Cardiac fibroblast (primary cell): ENCODE results near the gene MTHFD2.

Source experiments
- DNase-seq, 2 donors: peaks; one replicate each; pipeline versions ENCODE4 v3.0.0 to v3.0.0-alpha.2; 2010; ENCODE audit warnings: low read depth in 2 of 2
- H3K4me3 ChIP-seq, 2 donors: replicated peaks in 1 of 2; 1 replicate in 1 of 2; 2 replicates in 1 of 2; pipeline ENCODE4 v1.5.1; 2011; ENCODE audit warnings: low read depth in 2 of 2, low read length in 2 of 2, mild to moderate bottlenecking in 2 of 2, moderate library complexity in 1 of 2
- TF ChIP-seq, protein P1 (sequence below): IDR thresholded peaks from one replicate; pipeline ENCODE4 v1.5.1; 2011; ENCODE audit warnings: low read depth, mild to moderate bottlenecking, low read length, inconsistent platforms

MTHFD2 gene

DNA sequence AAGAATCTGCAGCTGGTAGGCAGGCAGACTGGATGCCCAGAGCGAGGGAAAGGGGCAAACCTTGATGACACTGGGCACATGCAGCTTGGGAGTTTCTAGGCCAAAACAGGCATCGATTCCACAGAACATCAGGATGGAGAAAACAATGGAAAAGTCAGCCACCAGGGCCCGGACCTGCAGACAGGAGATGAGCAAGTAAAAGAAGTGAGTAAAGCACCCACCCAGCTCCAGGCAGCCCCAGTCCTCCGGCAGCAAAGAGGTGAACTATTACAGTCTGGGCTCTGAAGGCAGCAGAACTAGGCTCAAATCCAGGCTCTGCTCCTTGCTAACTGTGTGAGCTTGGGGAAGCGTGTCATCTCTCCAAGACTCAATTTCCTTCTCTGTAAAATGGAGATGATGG is 36.6 kb downstream of the MTHFD2 start:
- no peak overlapping the region for H3K4me3 ChIP-seq
- TF ChIP-seq, protein P1, sequence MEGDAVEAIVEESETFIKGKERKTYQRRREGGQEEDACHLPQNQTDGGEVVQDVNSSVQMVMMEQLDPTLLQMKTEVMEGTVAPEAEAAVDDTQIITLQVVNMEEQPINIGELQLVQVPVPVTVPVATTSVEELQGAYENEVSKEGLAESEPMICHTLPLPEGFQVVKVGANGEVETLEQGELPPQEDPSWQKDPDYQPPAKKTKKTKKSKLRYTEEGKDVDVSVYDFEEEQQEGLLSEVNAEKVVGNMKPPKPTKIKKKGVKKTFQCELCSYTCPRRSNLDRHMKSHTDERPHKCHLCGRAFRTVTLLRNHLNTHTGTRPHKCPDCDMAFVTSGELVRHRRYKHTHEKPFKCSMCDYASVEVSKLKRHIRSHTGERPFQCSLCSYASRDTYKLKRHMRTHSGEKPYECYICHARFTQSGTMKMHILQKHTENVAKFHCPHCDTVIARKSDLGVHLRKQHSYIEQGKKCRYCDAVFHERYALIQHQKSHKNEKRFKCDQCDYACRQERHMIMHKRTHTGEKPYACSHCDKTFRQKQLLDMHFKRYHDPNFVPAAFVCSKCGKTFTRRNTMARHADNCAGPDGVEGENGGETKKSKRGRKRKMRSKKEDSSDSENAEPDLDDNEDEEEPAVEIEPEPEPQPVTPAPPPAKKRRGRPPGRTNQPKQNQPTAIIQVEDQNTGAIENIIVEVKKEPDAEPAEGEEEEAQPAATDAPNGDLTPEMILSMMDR: no peak
- no peak for DNase-seq

DNA sequence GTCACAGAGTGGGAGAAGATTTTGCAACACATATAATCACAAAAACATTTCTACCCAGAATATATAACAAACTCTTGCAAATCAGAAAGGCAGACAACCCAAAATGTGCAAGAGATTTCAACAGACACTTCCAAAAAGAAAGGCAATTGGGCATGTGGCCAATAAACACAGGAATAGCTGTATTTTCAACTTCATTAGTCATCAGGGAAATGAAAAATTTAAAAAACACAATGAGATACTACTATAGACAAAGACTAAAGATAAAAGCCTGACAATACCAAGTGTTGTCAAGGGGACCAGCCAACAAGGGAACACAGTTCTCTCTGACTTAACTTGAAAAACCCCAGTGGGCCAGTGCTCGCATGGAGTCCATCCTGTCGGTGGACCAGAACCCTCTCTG is 40.5 kb downstream of the MTHFD2 start:
- no peak overlapping the region for H3K4me3 ChIP-seq
- TF ChIP-seq, protein P1: no peak
- peak; percentile 87 to 93 for DNase-seq

DNA sequence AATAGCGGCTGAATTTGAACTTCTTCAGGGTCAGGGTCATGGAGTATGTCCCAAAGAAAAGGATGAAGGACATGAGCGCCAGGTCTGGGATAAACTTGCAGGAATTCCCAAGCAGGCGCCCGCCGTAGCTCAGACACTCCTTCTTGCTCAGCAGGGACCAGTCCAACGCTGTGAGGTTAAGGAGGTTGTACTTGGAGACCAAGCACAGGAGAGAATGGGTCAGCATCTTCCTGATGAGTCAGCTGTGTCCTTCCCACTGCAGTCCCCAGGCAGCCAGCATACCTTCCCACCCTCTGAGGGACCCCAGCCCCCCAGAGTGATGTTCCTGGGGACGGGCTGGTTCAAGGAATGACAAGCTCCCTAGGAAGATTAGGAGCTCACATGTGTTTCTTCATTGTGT is 40.9 kb downstream of the MTHFD2 start:
- TF ChIP-seq, protein P1: no peak
- no peak for DNase-seq
- no peak overlapping the region for H3K4me3 ChIP-seq

DNA sequence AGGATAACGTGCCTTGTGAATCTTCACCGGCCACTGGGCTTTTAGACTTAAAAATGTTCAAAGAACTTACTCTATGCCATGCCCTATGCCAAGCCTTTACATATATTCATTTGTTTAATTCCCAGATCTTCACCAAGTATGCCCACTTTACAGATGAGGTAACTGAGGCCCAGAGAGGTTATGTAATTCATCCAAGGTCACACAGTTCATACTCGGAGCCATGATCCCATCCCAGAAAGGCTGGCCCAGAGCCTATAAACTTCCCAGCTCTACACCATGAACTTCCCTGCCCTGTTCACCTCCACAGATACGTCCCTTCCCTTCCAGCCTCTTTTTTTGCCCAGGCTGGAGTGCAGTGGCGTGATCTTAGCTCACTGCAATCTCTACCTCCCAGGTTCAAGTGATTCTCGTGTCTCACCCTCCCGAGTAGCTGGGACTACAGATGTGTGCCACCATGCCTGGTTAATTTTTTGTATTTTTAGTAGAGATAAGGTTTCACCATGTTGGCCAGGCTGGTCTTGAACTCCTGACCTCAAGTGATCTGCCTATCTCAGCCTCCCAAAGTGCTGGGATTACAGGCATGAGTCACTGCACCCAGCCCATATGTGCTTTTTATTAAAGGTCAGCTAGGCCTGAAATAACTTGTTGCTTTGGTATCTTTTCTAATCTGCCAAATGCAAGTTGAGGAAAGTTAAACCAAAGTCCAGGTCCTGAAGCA is 44.1 kb downstream of the MTHFD2 start:
- TF ChIP-seq, protein P1: no peak
- DNase-seq: no peak
- no peak overlapping the region for H3K4me3 ChIP-seq

DNA sequence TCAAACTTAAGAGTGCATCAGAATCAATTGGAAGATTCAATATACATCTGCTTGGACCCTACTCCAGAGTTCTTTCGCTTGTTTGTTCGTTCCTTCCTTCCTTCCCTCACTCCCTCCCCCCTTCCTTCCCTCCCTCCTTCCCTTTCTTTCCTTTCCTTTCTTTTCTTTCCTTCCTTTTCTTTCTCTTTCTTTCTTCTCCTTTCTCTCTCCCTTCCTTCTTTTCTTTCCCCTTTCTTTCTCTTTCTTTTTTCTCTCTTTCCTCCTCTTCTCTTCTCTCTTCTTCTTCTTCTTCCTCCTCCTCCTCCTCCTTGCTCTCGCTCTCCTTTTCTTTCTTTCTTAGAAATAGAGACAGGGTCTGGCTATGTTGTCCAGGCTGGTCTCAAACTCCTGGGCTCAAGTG is 45.9 kb downstream of the MTHFD2 start:
- no peak overlapping the region for H3K4me3 ChIP-seq
- DNase-seq: no peak
- TF ChIP-seq, protein P1: no peak

DNA sequence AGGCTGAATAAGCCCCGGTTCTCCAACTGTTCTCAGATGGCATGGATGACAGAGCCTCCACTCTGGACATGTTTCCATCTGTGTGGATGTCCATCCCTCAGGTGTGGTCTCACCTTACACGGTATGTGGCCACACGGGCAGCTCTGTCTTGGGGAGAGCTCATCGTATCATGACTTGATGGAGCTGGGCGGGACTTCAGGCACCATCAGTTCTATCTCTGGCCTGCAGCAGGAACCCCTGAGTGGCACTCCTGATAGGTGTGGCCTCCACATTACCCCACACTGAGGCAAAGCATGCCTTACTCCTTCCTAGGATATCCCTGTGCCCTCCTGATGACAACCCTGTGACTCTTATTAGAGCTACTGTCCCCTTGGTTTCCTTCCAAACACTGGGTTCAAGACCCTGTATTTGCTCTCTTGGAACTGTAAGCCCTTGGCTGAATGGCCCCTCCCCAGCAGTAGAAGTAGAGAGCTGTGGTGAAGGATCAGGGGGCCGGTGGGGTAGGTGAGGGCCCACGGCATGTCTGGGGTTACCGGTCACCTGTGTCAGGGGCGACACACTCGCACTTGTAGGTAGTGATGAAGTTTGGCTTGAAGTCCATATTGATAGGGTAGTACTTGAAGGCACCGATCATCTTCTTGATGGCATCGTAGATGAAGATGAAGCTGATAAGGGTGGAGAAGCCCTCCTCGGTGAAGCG is 48.2 kb downstream of the MTHFD2 start:
- no peak overlapping the region for H3K4me3 ChIP-seq
- TF ChIP-seq, protein P1: no peak
- DNase-seq: no peak
